ENCODE results near the gene RAB11FIP3. TPM values are rescaled to one million over a fixed set of nuclear protein-coding genes. Genes with fewer than 3 reads are reported as not detected.

RAB11FIP3 gene
- total RNA-seq, 1 experiment from 2014 or later: 37.5 TPM

DNA sequence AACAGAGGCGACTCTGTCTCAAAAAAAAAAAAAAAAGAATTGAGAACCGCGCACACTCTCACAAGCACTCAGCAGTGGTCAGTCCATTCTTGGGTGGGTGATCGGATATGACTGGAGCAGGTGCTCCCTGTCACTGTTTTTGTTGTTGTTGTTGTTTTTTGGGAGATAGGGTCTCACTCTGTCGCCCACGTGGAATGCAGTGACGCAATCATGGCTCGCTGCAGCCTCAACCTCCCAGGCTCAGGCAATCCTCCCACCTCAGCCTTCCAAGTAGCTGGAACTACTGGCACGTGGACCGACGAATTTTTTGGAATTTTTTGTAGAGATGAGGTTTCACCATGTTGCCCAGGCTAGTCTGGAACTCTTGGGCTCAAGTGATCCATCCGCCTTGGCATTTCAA is 30.0 kb downstream of the RAB11FIP3 start:
- Mint-ChIP-seq H3K4me1 (ENCODE audit: insufficient read depth, unreplicated experiment) (peaks cover 6% of the 10 kb centered on the region), H3K9me3 (ENCODE audit: unreplicated experiment) (no peaks in the 10 kb centered on the region), H3K4me3 (ENCODE audit: unreplicated experiment) (no peak overlapping the region), H3K27me3 (ENCODE audit: insufficient read depth, unreplicated experiment) (no peaks in the 10 kb centered on the region), H3K27ac (ENCODE audit: low read depth, unreplicated experiment) (no peak overlapping the region), H3K36me3 (ENCODE audit: insufficient read depth, unreplicated experiment) (peaks cover 6% of the 10 kb centered on the region)
- ChIA-PET CTCF (no interaction called here), POLR2A (no interaction called here)
- no TSS peak for BruUV-seq (replicated peaks)
- TF ChIP-seq, protein P1, sequence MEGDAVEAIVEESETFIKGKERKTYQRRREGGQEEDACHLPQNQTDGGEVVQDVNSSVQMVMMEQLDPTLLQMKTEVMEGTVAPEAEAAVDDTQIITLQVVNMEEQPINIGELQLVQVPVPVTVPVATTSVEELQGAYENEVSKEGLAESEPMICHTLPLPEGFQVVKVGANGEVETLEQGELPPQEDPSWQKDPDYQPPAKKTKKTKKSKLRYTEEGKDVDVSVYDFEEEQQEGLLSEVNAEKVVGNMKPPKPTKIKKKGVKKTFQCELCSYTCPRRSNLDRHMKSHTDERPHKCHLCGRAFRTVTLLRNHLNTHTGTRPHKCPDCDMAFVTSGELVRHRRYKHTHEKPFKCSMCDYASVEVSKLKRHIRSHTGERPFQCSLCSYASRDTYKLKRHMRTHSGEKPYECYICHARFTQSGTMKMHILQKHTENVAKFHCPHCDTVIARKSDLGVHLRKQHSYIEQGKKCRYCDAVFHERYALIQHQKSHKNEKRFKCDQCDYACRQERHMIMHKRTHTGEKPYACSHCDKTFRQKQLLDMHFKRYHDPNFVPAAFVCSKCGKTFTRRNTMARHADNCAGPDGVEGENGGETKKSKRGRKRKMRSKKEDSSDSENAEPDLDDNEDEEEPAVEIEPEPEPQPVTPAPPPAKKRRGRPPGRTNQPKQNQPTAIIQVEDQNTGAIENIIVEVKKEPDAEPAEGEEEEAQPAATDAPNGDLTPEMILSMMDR (IDR thresholded peaks at IDR 0.05; ENCODE audit: unreplicated experiment): no peak
- intact Hi-C loops (cut with micrococcal nuclease): no loop called here
- no peak for DNase-seq (ENCODE audit: unreplicated experiment)

DNA sequence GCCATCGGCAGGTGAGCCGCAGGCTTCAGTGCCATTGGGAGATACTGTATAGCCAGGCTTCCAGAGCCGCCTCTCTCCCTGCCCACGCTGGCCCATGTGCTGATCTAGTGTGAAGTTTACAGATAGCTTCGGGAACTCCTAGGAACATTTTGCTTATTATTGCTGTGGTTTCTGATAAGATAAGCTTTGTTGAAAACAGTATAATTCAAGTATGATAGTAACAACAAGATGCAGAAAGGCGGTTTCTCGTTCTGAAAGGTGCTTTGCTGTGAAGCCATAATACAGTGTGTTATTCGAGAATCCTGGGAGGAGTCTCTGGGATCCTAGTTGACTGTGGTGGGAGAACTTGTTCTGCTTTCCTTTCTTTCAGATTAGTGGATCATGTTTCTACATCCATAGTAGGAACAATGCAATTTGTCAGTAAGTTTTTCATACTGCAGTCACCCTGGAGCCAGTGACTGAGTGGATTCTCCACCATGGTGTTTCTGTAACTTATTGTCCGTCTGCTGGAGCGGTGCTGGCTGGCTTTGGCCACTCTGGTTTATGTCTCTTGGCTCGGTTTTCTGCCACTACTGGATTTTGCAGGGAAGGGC is 31.5 kb downstream of the RAB11FIP3 start:
- Mint-ChIP-seq H3K4me1 (ENCODE audit: insufficient read depth, unreplicated experiment) (no peaks in the 10 kb centered on the region), H3K4me3 (ENCODE audit: unreplicated experiment) (no peak overlapping the region), H3K9me3 (ENCODE audit: unreplicated experiment) (no peaks in the 10 kb centered on the region), H3K27me3 (ENCODE audit: insufficient read depth, unreplicated experiment) (no peaks in the 10 kb centered on the region), H3K36me3 (ENCODE audit: insufficient read depth, unreplicated experiment) (peaks cover 12% of the 10 kb centered on the region), H3K27ac (ENCODE audit: low read depth, unreplicated experiment) (peak overlapping the region; percentile 39)
- no TSS peak for BruUV-seq (replicated peaks)
- no peak for DNase-seq (ENCODE audit: unreplicated experiment)
- POLR2A ChIA-PET: no interaction called here
- intact Hi-C loops (cut with micrococcal nuclease): no loop called here
- TF ChIP-seq, protein P1 (IDR thresholded peaks at IDR 0.05; ENCODE audit: unreplicated experiment): no peak
- CTCF ChIA-PET: no interaction called here

DNA sequence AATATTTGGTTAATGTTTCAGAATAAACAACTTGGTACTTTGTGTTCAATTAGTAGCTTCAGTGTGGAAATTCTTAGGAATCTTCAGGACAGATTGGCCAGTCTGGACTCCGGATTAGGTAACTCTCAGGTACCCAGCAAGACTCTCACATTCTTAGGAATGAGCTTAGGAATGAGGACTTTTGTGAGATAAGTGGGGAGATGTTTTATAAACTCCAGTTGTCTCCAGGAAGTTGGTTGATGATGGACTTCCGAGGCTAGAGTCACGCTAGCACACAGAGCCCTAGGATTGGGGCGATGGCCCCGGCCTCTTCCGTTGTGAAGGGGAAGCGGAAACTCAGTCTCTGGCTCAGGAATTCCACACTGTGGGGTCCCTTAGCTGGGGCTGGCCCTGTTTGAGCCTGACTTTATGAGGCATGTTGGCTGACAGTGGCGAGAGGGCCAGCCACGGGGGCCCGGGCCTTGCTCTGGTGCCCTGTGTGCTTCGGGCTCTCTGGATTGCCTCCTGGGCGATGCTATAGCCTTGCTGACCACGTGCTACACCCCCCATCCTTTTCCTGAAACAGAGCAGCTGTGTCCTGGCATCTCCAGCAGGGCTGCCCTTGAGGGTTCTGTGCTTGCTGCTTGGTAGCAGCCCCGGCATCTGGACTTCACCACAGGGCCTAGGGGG is 32.4 kb downstream of the RAB11FIP3 start:
- no TSS peak for BruUV-seq (replicated peaks)
- POLR2A ChIA-PET: no interaction called here

DNA sequence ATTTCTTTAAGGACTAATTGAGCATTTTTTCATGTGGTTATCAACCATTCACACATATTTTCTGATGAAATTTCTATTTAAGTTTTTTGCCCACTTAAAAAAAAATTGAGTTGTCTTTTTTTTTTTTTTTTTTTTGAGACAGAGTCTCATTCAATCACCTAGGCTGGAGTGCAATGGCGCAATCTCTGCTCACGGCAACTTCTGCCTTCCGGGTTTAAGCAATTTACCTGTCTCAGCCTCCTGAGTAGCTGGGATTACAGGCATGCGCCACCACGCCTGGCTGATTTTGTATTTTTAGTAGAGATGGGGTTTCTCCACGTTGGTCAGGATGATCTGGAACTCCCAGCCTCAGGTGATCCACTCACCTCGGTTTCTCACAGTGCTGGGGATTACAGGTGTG is 34.3 kb downstream of the RAB11FIP3 start:
- TF ChIP-seq, protein P1 (IDR thresholded peaks at IDR 0.05; ENCODE audit: unreplicated experiment): no peak
- no peaks in the 10 kb centered on the region for H3K4me1 Mint-ChIP-seq (ENCODE audit: insufficient read depth, unreplicated experiment)
- CTCF ChIA-PET: no interaction called here
- POLR2A ChIA-PET: no interaction called here
- peak; percentile 51 for DNase-seq (ENCODE audit: unreplicated experiment)
- H3K27me3 Mint-ChIP-seq (ENCODE audit: insufficient read depth, unreplicated experiment): no peaks in the 10 kb centered on the region
- no peaks in the 10 kb centered on the region for H3K9me3 Mint-ChIP-seq (ENCODE audit: unreplicated experiment)
- peaks cover 25% of the 10 kb centered on the region for H3K36me3 Mint-ChIP-seq (ENCODE audit: insufficient read depth, unreplicated experiment)
- intact Hi-C loops (cut with micrococcal nuclease): no loop called here
- BruUV-seq (replicated peaks): no TSS peak
- no peak overlapping the region for H3K27ac Mint-ChIP-seq (ENCODE audit: low read depth, unreplicated experiment)
- H3K4me3 Mint-ChIP-seq (ENCODE audit: unreplicated experiment): no peak overlapping the region

More for the DNA sequence above, 32.4 kb downstream of the RAB11FIP3 start:
- Mint-ChIP-seq H3K4me1 (ENCODE audit: insufficient read depth, unreplicated experiment) (no peaks in the 10 kb centered on the region), H3K27me3 (ENCODE audit: insufficient read depth, unreplicated experiment) (no peaks in the 10 kb centered on the region), H3K27ac (ENCODE audit: low read depth, unreplicated experiment) (peak overlapping the region; percentile 39), H3K4me3 (ENCODE audit: unreplicated experiment) (no peak overlapping the region), H3K36me3 (ENCODE audit: insufficient read depth, unreplicated experiment) (peaks cover 12% of the 10 kb centered on the region), H3K9me3 (ENCODE audit: unreplicated experiment) (no peaks in the 10 kb centered on the region)
- TF ChIP-seq, protein P1 (IDR thresholded peaks at IDR 0.05; ENCODE audit: unreplicated experiment): no peak
- intact Hi-C loops (cut with micrococcal nuclease): no loop called here
- DNase-seq (ENCODE audit: unreplicated experiment): no peak
- CTCF ChIA-PET: no interaction called here

All from MCF 10A (cell line).